HG03095 (cell line): ENCODE results near the gene CYP4X1.
"Not testable (repeated sequence)": the region's sequence is repeated elsewhere in the genome, so short reads cannot be mapped to it uniquely, and the experiment has no call there.

Source experiments
- ATAC-seq: cut with Tn5 transposase; IDR thresholded peaks from one replicate; pipeline ENCODE4 v1.9.1; 2021; ENCODE audit warnings: moderate library complexity; ENCODE audit not compliant: unreplicated experiment

CYP4X1 gene, protein sequence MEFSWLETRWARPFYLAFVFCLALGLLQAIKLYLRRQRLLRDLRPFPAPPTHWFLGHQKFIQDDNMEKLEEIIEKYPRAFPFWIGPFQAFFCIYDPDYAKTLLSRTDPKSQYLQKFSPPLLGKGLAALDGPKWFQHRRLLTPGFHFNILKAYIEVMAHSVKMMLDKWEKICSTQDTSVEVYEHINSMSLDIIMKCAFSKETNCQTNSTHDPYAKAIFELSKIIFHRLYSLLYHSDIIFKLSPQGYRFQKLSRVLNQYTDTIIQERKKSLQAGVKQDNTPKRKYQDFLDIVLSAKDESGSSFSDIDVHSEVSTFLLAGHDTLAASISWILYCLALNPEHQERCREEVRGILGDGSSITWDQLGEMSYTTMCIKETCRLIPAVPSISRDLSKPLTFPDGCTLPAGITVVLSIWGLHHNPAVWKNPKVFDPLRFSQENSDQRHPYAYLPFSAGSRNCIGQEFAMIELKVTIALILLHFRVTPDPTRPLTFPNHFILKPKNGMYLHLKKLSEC

DNA sequence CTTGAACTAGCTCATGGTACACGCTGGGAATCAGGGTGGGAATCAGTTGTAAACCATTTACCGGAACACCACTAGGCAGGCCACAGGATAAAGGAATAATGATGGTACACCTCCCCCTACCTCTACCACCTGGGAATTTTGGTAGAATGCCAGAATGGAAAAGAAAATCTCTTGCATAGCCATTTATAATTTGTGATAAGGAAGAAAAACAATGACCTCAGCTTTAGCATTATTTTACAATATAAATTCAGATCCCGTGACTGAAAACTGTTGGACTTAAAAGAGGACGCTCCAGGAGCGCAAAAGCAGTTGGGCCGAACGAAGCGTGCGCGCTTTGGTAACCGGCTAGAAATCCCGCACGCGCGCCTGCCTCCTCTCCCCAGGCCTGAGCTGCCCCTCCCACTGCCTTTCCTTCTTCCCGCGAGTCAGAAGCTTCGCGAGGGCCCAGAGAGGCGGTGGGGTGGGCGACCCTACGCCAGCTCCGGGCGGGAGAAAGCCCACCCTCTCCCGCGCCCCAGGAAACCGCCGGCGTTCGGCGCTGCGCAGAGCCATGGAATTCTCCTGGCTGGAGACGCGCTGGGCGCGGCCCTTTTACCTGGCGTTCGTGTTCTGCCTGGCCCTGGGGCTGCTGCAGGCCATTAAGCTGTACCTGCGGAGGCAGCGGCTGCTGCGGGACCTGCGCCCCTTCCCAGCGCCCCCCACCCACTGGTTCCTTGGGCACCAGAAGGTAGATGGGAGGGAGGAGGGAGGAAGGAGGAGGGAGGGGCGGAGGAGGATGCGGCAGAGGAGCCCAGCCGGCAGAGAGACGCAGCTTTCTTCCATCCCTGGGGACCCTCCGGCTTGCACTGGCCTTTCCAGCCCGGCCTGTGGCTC is at the start of gene CYP4X1:
Gene CYP4X1 (plus strand): TSS at position 402 of the 873 bp plus-strand sequence. CDS start 149 bp downstream, at position 551.
- no peak for ATAC-seq

DNA sequence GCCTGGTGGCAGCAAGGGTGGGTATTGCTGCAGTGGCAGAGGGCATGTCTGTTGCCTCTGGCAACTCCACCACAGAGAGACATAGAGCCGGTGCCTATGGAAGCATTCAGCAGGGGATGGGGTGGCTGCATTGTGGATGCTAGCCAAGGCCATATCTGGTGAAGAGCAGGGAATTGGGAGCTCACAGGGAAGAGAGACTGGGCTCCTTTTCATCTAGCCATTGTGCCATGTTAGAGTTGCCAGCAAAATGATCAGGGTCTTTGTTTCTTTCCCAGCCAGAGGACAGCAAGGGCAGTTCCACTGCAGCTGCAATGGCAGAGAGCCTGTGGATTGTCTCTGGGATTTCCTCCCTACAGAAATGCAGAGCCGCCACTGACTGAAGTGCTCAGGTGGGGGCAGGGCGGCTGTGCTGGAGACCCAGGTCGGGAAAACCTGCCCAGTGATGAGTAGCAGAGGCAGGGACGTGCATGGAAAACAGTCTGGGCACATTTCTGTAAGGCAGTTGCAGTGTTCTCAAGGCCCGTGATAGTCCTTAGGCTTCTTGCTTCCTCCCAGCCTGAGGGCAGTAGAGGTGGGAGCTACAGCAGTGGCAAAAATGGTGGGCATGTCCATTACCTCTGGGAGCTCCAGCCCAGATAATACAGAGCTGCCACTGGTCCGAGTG is 40.2 kb upstream of the CYP4X1 start:
- no peak for ATAC-seq

DNA sequence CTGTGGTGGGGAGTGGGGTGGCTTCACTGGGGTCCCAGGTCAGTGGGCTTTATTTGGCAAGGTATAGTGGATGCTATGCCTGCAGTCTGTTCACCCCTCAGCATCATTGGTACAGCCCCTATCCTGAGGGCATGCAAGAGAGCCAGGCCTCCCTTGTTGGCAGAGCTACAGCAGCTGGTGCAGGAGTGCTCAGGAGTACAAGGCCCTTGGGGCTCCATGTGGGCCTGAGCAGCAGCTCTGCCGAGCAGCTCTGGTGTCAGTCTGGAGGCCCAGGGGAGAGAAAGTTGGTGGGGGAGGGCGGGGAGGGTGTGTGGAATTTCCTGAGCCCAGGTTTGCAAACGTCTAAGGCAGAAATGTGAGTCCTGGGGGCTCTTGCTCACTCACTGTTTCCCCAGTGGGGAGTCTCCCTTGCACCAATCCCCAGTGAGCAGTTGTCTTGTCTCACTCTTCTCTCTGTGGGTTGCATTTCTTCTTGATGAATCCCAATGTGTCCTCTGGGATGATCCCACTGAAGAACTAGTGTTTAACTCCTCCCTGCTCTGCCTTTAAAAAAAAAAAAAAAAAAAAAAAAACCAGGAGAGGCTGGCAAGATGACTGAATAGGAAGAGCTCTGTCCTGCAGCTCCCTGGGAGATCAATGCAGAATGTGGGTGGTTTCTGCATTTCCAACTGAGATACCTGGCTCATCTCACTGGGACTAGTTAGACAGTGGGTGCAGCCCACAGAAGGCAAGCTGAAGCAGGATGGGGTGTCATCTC is 39.5 kb upstream of the CYP4X1 start:
- ATAC-seq = no peak

DNA sequence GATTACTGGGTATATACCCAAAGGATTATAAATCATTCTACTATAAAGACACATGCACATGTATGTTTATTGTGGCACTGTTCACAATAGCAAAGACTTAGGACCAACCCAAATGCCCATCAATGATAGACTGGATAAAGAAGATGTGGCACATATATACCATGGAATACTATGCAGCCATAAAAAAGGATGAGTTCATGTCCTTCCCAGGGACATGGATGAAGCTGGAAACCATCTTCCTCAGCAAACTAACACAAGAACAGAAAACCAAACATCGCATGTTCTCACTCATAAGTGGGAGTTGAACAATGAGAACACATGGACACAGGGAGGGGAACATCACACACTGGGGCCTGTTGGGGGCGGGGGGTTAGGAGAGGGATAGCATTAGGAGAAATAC is 32.9 kb upstream of the CYP4X1 start:
- ATAC-seq = not testable (repeated sequence)

DNA sequence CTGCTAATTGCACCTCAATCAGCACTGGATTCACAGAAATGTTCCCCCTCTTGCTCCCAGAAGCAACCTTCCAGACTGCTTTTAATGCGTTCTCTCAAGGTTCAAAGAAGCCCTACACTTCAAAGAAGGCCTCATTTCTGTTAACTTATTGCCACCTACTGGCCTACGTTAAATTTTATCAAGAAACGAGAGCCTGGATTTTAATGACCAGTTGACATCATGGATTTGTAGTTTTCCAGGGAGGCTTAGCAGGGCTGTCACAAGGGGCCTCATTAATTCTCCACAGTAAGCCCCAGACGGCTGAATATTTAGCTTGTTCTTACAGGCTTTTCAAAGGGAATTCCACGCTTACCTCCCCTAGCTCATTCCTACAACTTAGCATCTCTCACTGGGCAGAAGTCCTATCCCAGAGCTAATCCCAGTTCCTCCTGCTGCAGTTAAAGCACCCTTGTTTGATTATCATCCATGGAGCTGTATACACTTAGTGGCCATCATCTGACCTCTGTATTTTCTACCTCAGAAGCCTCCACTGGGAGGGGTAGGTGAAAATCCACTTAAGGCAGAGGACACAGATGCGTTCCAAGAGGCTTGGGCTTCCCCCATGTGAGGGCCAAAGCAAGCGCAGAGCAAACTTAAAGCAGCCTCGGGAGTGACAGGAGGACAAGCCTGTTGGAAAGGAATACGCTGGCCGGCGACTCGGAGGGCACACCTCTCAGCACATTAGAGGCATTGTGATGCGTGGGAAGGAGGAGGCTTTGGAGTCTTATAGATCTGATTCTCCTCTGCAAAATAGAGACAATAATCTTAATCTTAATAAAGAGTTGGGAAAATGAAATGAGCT is 32.2 kb upstream of the CYP4X1 start:
- ATAC-seq = no peak

DNA sequence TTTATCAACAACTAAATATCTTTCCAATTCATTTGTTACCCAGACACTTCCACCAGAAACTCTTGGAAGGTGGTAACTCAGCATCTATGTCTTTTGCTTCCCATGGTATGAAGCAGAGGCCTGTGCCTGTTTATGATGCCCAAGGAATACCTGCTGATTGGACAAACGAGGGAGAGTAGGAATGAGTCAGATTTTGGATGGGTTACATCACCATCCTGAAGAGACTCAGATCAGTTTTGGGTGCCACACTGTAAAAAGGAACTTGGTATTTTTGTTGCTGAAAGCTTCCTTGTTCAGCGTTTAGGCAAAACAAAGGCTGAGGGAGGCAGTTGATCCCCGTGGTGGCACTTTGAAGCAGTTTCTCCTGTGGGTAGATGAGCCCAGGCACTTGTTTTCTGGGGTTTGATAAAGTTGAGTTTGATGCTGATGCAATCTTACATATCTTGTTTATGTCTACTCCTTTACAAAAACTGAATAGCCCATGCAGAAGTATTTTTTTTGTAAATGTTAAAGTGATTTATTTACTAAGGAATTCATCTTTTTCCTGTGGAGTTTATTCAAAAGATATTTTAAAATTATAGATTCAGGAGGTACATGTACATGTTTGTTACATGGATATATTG is 26.7 kb upstream of the CYP4X1 start:
- ATAC-seq = no peak

DNA sequence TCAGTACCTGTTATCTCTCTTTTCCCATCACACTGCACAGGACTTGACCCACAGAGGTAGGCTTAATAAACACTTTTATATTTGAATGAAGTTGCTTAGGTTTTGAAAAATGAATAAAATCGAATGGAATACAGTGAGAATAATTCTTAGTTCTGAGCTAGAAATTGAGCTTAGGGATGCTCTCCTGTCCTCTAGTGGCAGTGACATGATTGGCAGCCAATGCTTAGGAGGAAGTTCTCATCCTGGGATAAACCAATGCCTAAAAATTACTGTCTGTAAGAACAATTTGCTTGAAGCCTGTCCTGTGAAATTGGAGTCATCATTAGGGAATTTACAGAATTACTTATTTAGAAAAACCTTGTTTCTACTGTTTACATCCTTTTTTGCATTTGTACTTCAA is 21.3 kb upstream of the CYP4X1 start:
- ATAC-seq = no peak

DNA sequence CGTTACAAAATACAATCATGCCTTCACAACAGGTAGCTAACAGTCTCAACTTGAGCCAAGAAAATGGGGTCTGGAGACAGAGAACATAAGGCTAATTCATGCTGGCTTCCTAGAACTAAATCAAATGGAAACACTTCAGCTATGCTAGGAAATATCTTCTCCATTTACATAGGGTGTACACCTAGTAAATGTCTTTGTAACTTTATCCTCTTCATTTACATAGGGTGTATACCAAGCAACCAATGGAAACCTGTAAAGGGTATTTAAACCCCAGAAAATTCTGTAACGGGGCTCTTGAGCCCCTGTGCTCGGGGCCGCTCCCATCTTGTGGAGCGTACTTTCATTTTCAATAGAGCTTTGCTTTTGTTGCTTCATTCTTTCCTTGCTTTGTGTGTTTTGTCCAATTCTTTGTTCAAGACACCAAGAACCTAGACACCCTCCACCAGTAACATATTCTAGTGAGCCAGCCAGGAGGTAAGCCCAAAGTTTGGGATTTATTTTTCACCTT is 19.5 kb upstream of the CYP4X1 start:
- ATAC-seq = no peak

DNA sequence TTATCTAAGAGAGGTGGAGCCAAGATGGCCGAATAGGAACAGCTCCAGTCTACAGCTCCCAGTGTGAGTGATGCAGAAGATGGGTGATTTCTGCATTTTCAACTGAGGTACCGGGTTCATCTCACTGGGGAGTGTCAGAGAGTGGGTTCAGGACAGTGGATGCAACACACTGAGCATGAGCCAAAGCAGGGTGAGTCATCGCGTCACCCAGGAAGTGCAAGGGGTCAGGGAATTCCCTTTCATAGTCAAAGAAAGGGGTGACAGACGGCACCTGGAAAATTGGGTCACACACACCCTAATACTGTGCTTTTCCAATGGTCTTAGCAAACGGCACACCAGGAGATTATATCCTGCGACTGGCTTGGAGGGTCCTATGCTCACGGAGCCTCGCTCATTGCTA is 17.0 kb upstream of the CYP4X1 start:
- not testable (repeated sequence) for ATAC-seq

DNA sequence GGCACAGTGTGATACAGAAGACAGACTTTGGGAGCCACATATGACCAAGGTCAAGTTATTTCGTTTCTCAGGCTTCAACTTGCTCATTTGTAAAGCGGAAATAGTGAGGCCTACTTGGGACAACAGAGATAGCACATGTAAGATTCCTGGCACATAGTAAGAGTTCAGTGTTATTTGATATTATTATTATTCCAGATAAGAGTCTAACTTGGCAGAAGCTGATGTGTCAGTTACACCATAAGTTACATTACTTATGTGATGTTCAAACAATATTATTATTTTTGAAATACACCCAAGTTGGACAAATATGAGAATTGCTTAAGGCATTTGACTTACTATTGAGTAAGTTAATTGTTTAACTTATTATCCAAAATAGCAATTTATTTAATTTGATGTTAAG is 10.2 kb upstream of the CYP4X1 start:
- no peak for ATAC-seq

DNA sequence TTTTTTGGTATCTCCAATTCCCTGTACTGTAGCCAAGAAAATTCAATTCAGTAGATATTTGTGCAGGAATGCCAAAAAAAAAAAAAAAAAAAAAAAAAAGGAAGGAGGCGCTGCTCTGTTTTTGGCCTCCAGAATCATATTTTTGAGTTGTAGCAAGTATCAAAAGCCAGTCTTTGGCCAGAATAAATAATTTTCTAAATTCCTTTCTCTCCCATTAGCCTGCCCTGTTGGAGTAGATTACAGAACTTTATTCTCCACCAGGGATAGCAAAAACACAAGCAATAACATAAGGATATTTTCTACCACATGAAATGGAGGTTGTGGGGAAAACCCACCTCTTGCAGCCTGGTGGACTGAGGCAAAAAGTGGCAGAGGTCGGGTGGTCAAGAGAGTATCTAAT is 2.4 kb upstream of the CYP4X1 start:
- ATAC-seq = no peak

DNA sequence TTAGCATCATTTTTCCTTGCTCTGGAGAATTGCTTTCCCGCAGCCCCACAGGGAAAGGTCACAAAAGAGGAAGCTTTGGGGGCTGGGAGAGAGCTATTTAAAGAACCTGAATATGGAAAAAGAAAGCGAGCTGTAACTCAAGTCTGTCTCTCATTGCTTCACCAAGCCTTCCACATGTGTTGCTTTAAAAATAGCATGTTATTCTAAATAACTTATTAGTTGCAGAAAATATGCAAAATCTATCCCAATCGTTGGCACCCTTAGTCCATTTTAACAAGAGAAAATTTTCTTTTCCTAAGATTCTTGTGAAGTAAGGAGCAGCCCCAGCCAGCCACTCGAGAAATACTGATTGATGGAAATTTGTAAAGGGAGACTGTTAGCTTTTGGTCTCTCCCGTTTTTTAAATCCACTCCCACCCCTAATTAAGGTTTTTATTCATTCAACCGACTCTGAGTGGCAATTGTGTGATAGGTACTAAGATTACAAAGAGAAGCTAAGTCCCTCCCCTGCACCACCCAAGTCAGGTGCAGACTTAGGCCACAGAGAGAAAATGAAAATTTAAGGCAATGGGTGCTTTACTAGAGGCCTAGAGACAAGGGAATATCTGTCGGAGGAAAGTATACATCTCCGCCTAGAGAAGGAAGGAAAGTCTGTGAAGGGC is 802 bp downstream of the CYP4X1 start:
- ATAC-seq = no peak

DNA sequence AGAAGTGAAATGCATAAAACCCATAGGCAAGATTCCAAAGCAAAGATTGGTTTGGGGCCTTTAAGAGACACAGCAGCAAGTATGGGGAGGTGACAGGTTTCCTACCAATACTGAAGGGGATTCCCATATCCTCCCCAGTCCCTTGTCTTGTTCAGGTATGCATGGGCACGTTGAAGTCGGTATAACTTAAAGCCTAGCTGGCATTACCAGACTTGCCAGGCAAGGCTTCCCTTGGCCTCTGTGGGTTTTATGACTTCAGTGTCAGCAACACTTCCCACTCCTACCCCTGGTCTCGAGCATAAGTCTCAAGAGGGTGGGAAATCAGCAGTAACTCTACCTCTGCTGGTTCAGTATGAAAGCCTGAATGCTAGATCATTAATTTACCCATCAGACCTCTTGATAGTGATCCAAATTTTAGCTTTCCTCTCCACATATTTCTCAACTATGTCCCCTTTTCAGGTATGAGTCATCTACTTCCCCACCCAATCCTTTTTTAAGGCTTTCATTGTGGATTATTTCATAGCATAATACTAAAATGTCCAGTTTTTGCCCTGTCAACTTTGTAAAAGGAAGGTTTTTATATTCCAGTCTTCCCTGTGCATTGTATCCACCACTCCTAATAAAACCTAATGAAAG is 6.8 kb downstream of the CYP4X1 start:
- no peak for ATAC-seq

DNA sequence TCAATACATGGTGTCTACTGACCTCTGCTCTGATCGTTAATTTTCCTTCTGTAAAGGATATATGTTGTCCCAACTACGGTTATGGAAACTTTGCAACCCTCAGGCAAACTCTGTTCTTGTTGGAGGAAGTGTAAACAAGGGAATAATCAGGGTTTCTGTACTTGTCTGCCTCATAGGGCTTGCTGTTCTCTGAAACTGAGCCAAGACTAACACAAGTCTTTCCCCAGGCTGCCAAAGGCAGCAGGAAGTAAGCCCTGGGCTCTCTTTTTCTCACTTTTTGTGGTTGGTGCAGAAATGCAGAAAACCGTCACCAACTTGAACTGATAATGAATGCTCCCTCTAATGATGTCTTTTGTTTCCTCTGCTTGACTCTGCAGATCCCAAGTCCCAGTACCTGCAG is 7.6 kb downstream of the CYP4X1 start:
- ATAC-seq = no peak

DNA sequence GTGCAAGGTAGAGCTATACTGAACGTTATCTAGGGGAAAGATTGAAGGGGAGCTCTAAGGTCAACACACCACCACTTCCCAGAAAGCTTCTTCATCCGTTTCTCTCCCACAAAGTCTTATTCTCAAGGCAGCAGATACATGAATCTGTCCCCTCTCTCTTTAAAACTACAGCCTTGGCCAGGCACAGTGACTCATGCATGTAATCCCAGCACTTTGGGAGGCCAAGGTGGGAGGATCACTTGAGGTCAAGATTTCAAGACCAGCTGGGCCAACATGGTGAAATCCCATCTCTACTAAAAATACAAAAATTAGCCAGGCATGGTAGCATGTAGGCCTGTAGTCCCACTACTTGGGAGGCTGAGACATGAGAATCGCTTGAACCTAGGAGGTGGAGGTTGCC is 8.1 kb downstream of the CYP4X1 start:
- no peak for ATAC-seq

DNA sequence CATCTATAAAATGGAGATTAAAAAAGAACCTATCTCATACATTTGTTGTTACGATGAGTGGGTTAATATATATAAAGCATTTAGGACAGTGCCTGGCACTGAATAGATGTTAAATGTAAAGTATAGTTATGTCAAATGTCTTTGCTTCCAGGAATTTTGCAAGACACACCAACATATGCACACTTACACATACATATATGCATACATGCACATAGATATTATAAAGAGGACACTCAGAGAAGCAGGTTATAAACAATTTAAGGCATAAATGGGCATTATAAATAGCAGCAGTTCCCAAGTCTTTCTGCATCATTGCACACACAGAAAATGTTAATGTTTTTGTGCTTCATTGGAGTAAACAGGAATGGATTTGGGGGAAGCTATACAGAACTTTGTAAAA is 13.3 kb downstream of the CYP4X1 start:
- no peak for ATAC-seq

DNA sequence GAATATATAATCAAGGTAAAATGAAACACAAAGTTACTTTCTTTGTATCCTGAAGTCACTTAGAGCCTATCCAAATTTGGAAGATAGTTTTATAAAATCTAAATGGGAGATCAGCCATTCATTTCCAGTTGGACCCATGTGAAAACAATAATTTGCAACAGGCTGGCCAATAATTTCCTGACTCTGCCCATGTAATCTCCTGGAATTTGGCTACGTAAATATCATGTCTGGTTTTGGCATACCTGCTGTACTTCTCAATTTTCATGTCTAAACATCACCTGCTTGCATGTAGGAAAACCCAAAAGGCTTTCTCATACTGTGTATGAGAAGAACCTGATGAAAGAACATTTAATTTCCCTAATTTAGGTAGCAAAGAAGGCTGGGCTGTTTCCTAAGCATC is 35.9 kb downstream of the CYP4X1 start:
- no peak for ATAC-seq

DNA sequence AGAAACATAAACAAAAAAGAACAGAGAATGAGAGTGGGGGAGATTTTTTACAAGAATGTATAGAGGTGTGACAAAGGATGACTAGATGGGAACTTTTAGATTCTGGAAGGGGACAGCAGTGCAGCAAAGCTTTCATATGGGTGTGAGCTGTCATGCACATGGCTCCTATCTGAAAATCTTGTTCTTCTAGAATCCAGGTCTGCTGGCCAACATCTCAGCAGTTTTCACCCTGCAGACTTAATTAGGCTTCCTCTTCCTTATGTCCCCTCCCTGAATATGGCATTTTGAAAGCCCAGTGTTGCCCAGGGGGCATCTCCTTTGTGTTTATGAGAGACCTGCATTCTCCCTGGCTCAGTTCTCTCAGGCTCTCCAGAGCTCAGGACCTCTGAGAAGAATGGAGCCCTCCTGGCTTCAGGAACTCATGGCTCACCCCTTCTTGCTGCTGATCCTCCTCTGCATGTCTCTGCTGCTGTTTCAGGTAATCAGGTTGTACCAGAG is 43.7 kb downstream of the CYP4X1 start, which contains the start of gene CYP4Z1:
Gene CYP4Z1 (plus strand): TSS at position 135 of the 498 bp plus-strand sequence. CDS start 260 bp downstream, at position 395.
- no peak for ATAC-seq
